Measurements from ENCODE around the gene NELL2. TPM values are rescaled to one million over a fixed set of nuclear protein-coding genes. Genes with fewer than 3 reads are reported as not detected.
"Not testable (repeated sequence)": the region's sequence is repeated elsewhere in the genome, so short reads cannot be mapped to it uniquely, and the experiment has no call there.

Gene NELL2
- total RNA-seq, 1 donor from 2014 or later: 8.1 TPM

DNA sequence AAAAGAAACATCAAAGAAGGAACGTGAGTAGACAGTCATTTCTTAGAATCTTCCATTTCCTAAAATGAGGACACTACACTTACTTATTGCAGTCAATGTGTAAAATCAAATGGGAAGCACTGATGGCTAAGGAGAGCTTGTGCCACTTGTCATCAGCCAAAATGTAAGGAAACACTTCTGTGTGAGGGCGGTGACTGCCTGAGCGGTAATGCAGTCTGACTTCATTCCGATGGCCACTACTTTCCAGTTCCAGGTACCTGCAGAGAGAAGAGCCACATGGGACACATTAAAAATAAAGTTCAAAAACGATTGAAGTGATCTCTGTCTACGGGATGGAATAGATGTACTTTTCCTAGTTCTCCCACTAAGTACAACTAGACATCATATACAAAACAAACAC lies 96.3 kb downstream of the NELL2 start:
- no peak for DNase-seq (ENCODE audit: low spot score)

DNA sequence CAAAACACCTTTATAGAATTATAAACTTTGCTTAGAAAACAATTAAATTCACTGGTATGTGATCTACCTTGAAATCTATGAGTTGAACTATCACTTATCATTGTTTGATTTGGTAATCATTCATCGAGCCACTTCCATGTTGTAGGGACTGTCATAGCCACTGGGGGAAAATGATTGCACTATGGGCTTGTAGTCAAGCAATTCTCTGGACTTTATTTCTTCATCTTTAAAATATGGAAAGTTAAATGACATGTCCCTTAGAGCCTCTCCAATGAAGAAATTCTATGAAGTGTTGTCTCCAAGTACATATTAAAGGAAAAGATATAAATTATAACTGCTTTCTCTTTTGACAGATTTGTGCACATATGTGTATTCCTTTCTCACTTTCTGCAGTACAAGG lies 97.3 kb downstream of the NELL2 start:
- DNase-seq (ENCODE audit: low spot score): no peak

DNA sequence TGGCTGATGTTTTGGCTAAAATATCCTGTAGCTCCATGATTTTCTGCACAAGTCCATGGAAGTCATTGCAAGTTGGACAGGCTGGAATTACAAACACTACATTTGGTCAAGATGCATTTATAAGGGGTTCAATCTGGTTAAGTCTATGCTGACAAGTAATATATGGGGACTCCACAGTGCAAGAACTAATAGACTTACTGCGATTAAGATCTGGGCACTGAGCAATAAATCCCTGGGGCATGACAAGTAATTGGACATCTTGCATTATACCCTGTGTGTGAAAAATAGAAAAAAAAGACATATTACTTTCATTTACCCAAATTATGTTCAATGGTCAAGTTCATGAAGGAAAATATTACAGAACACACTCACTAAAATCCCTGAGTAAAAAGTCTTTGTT lies 99.1 kb downstream of the NELL2 start:
- no peak for DNase-seq (ENCODE audit: low spot score)

DNA sequence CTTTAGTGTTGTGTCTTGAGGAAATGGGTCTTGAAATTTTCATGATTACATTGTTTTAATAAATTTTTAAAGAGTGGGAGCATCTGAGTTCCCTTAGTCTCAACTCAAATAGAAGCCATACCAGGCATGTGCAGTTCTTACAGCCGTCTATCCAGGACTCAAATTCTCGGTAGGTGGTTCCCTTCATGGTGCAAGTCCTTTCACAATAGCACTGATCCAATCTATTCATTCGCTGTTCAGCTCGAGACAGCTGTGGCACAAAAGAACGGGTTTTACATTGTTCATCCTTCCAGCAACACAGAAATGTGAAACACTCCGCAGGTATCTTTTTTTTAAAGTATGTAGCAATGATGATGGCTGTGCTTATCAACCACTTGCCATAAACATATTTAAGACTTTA lies 100.2 kb downstream of the NELL2 start:
- DNase-seq (ENCODE audit: low spot score): no peak

DNA sequence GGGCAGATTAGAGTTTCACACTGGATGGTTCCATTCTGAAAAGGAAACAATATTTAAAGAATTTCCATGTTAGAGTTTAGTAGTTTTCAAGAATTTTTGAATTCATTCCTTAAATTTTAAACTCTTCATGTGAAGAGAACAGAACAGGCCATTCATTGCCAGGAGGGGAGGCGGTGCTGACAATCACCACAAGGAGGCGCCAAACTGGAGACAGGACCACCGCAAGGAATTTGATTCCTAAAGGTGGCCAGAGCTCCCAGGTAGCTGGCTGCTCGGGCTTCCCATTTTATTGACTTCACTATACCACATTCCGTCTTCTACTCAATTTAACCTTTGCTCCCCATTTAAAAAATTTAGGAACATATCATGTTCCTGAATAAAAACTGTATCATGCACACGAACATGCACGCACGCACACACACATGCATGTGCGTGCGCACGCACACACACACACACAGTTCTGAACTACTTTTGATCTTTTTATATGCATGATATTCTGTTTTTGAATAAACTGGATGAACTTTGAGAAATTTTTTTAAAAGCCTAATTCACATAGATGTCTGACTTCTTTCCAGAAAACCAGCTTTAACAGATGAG lies 101.2 kb downstream of the NELL2 start:
- DNase-seq (ENCODE audit: low spot score): no peak

DNA sequence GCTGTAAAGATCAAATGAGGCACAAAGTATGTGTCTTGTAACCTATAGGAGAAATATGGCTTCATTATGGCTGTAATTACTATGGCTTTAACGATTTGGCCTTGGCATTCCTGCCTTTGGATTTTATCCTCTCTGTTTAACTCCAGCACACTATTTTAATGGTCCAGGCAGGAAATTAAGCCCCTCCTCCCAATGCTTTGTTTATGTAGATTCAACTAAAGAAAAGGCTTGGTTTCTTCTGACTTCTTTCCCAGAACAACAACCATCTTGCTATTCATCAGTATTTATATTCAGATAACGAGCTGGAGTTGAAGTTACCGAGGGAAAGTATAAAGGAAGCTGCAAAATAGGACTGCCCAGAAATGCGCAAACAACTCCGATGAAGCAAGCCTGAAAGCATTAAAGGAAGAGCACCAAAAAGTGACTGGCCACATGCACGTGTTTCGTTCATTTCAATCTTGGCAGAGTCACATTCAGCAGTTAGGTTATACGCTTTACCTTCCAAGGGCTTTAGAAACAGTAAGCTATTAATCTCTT lies 104.6 kb downstream of the NELL2 start:
- DNase-seq (ENCODE audit: low spot score): no peak

DNA sequence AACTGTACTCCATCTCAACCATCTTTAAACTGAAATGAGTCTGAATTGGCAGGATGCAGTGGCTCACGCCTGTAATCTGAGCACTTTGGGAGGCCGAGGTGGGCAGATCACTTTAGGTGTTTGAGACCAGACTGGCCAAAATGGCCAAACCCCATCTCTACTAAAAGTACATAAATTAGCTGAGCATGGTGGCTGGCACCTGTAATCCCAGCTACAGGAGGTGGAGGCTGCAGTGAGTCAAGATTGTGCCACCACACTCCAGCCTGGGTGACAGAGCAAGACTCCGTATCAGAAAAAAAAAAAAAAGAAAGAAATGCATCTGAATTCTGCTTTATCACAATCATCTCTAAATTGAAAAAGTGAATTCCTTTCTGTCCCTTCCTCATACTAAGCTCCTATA lies 110.3 kb downstream of the NELL2 start:
- no peak for DNase-seq (ENCODE audit: low spot score)

DNA sequence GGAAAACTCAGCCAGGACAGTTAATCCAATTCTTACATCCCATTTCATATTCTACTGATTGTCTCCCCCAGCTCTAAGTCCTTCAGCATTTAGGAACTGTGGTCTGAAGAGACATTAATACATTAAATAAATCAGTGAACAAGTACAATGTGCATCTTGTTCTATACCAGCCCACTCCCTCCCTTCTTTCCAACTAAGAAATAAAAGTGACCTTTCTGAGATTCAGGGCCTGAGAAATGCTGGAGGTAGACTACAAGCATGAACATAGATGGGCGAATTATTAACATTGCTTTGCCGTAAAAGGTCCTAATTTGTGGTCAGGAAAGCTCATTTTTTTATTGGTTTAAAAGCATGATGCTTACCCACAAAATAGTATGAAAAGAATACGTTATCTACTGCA lies 113.1 kb downstream of the NELL2 start:
- DNase-seq (ENCODE audit: low spot score): no peak

DNA sequence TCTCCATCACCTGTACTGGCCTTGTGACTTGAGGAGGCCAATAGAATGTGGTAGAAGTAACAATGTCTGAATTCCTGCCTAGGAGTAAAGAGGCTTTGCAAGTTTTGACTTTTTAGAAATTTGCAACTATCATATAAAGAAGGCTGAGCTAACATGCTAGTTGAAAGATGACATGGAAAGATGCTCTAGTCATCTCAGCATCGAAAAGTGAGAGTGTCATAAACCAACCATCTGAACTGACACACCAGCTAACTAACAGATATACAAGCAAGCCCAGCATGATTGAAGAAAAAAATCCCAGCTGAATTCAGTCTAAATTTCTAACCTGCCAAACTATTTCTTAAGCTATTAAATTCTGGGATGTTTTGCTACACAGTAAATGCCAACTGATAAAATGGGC lies 116.8 kb downstream of the NELL2 start:
- no peak for DNase-seq (ENCODE audit: low spot score)

DNA sequence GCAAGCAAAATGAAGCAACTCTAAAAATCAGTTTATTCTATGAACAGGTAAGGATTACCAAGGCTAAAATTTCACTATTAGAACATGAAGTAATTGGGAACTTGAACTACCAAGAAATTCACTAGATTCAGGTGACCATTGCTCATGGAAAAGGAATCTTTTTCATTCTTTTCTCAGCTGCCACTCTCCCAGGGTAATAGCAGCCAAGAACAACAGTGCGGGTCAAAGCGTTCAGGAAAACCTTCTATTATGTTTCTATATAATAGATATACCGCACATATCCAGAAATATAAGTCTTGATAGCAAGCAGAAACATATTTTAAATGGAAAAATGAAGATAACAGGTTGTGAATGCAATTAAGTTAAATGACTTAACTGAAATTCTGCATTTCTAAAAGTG lies 125.6 kb downstream of the NELL2 start:
- DNase-seq (ENCODE audit: low spot score): no peak

DNA sequence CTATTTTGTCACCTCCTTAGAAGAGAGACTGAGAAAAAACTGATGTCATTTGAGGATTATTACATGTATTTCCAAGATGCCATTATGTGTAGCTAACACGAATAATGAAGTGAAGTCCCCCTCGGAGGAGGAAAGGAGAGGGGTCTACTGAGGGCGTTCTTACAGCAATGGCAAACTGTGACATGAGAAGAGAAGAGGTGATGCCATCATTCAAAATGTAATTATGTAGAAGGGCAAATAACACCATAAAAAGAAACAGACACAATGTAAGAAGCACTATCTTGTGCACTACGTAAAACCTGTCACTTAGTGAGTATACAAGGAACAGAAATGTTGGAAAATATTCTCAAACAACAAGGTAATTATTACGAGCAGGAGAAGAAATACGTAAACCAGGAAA lies 126.5 kb downstream of the NELL2 start:
- DNase-seq (ENCODE audit: low spot score): no peak

DNA sequence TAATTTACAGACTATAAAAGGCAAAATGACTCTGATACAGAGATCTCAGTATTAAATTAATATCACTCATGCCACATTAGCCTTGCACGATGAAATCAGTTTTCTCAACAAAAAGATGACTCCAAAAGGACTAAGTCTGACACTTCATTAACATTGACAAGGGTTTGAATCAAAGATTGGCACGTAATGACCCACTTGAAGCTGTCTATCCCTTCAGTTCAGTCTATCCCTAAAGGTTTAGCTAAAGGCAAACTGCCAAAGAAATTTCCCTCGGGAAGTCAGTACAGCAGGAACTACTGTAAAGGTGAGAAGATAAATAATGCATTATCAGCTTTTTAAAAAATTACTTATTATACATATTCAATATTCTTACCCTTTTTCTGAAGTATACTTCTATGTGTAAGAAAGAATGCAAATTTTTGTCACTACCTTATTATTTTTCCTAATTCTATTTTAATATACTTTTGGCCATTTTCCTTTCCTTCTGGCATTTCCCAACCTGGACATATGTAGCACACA lies 127.1 kb downstream of the NELL2 start:
- DNase-seq (ENCODE audit: low spot score): no peak

DNA sequence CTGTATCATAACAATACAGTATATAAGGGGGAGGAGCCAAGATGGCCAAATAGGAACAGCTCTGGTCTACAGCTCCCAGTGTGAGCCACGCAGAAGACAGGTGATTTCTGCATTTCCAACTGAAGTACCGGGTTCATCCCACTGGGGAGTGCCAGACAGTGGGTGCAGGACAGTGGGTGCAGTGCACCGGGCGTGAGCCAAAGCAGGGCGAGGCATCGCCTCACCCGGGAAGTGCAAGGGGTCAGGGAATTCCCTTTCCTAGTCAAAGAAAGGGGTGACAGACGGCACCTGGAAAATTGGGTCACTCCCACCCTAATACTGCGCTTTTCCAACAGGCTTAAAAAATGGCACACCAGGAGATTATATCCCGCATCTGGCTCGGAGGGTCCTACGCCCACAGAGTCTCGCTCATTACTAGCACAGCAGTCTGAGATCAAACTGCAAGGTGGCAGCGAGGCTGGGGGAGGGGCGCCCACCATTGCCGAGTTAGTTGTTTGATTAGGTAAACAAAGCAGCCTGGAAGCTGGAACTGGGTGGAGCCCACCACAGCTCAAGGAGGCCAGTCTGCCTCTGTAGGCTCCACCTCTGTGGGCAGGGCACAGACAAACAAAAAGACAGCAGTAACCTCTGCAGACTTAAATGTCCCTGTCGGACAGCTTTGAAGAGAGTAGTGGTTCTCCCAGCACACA lies 134.7 kb downstream of the NELL2 start:
- not testable (repeated sequence) for DNase-seq (ENCODE audit: low spot score)

DNA sequence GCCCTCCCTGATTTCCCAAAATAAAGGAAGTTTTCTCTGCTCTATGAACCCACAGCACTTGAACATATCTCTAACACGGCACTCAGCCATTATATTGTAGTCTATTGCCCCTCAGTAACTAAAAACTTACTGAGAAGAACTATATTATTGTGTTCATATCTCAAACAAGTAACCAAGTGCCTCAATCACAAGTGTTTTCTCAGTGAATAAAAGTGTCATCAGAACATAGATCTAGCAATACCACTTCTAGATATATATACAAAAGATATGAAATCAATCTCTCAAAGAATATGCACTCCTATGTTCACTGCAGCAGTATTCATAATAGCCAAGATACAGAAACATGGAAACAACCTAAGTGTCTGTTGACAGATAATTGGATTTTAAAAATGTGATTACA lies 138.1 kb downstream of the NELL2 start:
- no peak for DNase-seq (ENCODE audit: low spot score)

DNA sequence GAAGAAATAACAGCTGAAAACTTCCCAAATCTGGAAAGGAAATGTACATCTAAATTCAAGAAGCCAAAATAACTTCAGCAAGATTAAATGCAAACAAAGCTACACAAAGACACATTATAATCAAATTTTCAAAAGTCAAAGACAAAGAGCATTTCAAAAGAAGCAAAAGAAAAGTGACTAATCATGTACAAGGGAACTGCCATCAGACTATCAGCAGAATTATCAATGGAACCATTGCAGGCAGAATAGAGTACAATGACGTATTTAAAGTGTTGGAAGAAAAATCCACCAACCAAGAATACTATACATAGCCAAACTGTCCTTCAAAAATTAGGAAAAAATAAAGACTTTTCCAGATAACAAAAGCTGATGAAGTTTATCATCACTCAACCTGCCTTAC lies 147.5 kb downstream of the NELL2 start:
- no peak for DNase-seq (ENCODE audit: low spot score)

DNA sequence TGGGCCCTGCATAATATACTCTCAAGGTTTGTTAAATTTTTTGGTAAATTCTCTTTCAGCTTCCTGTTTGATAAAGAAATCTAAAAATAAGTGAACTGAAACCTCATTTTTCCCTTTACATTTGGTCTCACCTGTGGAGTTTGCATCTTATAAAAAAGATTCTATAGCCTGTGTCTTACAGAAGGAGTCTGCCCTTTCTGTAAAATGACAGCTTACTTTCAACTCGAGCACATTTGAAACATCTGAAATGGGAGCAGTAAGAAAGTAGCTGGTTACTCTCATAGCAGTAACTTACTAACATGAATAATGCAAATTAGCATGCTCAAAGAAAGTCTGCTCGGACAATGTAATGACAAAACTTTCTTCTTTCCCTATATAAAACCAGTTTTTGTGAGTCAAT lies 155.8 kb downstream of the NELL2 start:
- no peak for DNase-seq (ENCODE audit: low spot score)

DNA sequence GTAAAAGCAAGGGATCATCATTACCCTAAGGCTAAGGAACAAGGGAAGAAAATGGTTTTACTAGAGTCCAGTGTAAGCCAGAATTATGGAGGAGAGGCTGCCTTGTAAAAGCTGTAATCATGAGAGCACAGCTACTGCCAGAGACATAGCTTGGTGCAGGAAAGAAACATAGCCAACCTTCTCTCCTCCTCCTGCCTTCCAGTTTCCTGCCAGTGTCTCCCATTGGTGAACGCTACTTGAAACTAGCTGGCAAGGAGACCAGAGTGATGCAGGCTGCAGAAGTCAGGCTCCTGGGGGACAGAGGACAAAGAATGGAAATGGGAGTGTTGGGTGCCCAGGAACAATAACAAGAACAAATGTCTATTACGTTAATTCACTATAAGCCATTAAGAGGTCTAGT lies 158.5 kb downstream of the NELL2 start:
- no peak for DNase-seq (ENCODE audit: low spot score)

DNA sequence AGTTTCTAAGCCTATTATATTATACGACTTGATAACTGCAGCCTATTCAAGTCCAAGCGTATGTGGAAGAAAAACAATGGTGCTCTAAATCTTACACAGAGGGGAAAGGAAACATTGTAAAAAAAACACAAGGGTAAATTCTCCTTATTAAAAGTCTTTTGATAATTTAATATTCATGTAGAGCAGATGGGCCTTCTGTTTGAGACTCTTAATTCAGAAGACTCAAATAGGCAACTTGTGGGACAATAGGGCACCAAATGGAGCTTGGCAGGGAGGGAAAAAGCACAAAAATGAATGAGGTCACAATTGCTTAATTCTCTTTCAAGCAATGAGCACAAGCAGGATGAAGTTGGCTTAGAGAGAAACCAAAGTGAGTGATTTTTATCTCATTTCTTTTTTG lies 159.4 kb downstream of the NELL2 start:
- no peak for DNase-seq (ENCODE audit: low spot score)

DNA sequence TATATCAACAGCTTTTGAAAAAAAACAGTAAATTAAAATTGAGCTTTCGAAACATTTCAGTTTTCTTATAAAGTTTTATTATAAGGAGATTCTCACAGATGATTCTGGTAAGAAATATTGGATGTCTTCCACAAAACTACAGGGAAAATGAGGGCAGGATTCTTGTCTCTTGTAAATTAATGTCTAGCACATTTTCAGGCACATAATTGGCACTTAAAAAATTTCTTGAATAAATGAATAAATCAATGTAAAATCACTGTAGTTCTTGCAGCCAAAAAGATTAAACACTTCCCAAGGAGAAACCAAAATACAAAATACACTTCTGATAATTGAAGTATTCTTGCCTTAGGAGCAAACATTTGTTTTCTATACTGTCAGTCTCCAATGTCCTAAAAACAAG lies 164.4 kb downstream of the NELL2 start:
- DNase-seq (ENCODE audit: low spot score): no peak

DNA sequence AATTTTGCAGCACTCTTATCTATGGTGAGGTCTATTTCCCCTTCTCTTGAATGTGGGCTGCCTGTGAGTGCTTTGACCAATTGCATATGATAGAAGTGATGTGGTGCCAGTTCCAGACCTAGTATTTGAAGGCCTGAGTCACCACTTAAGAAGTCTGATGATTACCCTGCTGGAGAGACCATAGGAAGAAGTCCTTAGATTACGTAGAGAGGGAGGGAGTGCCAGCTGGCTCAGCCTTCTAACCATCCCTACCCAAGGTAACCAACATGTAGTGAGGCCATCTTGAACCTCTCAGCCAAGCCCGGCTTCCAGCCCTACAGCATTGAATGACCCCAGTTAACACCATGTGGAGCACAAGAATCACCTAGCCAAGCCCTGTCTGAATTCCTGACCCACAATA lies 166.9 kb downstream of the NELL2 start:
- no peak for DNase-seq (ENCODE audit: low spot score)

DNA sequence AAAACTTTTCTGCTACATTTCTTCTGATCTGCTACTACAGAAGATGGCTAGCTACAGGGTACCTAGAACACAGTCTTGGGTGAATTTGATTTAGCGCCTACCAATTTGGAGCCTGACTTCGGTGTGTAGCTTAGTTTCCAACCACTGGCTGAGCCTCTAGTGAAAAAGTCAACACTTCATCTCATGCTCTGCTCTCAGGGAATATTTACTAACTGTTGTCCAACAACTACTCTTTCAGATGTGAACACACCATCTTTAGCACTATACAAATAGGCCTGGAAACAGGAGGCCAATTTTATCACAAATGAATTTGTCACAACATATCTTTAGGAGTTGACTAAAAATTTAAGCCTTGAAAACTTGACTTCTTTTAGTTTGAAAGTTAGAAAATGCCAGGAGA lies 167.9 kb downstream of the NELL2 start:
- no peak for DNase-seq (ENCODE audit: low spot score)

DNA sequence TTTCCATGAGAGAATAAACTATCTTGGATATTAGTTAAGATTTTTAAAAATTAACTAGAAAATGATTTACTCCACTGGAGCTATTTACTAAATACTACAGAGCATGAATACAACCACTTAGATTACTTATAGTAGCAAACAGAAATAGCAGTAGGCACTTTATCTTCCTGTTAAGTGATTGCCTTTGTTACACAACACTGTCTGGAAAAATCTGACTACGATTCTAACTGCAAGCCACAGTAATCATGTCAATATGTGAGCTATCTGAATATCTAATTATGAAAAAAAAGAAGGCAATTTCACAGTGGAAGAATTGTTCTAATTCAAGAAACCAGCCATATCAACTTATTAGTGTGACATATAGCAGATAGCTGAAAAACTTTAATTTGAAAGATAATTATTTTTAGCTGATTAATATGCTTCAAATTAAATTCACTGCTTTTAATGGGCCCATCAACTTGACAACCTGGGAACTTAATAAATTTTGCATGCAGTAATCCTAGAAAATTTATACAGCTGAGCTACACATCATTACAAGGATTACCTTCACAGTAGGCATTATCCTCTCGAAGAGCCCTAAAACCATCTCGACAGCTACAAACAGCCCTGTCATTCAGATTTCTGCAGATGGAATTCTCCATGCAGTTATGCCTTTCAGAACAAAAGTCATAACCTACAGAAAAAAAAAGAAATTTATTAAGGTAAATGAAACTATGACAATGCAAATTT lies 172.8 kb downstream of the NELL2 start:
- no peak for DNase-seq (ENCODE audit: low spot score)

DNA sequence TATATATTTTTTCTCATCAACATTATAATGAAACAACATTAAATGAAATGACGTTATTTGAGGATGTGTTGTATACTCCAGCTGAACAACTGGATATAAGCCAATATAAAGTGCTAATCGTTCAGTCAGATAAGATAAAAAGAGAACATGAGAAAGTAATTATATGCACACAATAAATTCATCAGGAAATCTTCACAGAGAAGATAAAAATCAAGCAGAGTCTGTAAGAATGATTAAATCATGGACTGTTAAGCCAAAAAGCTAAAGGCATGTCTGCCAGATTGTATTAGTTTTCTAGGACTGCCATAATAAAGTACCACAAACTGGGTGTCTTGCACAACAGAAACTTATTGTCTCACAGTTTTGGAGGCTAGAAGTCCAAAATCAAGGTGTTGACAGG lies 178.6 kb downstream of the NELL2 start:
- DNase-seq (ENCODE audit: low spot score): no peak

All from ureter (tissue), 1 donor.